GM12801 (cell line): Measurements from ENCODE around the gene RELT.

Experiments used
- TF ChIP-seq, protein P1 (sequence below): IDR thresholded peaks from one replicate; pipeline ENCODE4 v1.5.1; 2011; ENCODE audit warnings: control low read depth; ENCODE audit not compliant: insufficient read length; ENCODE audit errors: extremely low read depth

The RELT gene

DNA sequence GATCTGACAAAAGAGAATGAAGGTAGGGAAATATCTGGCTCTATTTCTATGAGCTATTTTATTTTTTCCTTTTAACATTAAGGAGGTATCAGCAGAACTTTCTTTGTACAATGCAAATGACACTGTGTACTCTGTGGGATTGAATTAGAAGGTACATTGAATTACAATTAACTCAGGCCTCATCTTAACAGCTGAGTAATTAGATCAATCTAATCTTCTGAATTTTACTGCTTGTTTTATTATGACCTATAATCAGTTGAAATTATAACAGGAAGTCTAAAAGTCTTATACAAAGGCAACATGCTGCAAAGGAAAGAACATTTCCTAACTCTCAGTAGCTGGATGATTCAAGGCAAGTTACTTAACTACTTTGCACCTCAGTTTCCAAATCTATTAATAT, 69.8 kb downstream of the RELT start:
- TF ChIP-seq, protein P1, sequence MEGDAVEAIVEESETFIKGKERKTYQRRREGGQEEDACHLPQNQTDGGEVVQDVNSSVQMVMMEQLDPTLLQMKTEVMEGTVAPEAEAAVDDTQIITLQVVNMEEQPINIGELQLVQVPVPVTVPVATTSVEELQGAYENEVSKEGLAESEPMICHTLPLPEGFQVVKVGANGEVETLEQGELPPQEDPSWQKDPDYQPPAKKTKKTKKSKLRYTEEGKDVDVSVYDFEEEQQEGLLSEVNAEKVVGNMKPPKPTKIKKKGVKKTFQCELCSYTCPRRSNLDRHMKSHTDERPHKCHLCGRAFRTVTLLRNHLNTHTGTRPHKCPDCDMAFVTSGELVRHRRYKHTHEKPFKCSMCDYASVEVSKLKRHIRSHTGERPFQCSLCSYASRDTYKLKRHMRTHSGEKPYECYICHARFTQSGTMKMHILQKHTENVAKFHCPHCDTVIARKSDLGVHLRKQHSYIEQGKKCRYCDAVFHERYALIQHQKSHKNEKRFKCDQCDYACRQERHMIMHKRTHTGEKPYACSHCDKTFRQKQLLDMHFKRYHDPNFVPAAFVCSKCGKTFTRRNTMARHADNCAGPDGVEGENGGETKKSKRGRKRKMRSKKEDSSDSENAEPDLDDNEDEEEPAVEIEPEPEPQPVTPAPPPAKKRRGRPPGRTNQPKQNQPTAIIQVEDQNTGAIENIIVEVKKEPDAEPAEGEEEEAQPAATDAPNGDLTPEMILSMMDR, result no peak

DNA sequence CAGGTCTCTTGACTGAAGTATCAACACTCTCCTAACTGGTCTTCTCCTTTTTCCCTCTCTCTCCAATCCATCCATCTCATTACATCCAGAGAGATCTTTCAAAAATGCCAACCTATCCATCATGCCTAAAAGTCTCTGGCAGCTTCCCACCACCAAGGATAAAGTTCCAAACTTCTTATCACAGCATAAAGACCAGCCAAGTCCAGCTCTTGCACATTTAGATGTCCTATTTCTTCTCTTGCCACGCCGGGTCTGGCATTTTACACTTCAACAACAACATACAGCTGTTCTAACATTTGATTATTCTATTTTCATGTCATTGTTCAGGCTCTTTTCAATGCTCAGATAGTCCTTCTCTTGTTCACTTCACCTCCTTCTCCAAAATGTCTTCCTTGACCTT, 70.6 kb downstream of the RELT start:
- TF ChIP-seq, protein P1, result no peak
